A549 treated with CpdA at 1 μM for 4 hours (cell line): ENCODE measurements around the gene HSD17B1. TPM values are rescaled to one million over a fixed set of nuclear protein-coding genes. Genes with fewer than 3 reads are reported as not detected.

Source experiments
- total RNA-seq: library from RNA; stranded (reverse); fragments of 200-300 nt; extraction: Qiagen RNA extraction; gene quantifications from 5 replicates; pipeline ENCODE4 v1.2.3, GENCODE V29; 2022; ENCODE audit warnings: low read depth

Gene HSD17B1
- total RNA-seq, result 1.2 to 1.9 TPM (median 1.5 TPM) in 5 replicates

GRCh38 chr17:42552736-42553135 is at the start of gene HSD17B1:
HSD17B1 (plus strand) TSS chr17:42552923; CDS start chr17:42552934, 11 bp downstream.

GRCh38 chr17:42536048-42536371 is 16.7 kb upstream of the HSD17B1 start, which contains the start of gene NAGLU:
NAGLU (plus strand) TSS chr17:42536241; CDS start chr17:42536273, 32 bp downstream.

GRCh38 chr17:42561897-42562387 is 9.2 kb downstream of the HSD17B1 start, which contains the start of gene COASY:
COASY (plus strand) TSS chr17:42562148; CDS start chr17:42562623, 475 bp downstream.

GRCh38 chr17:42566883-42567573 is 14.3 kb downstream of the HSD17B1 start, which contains the start of gene MLX:
MLX (plus strand) TSS chr17:42567100; CDS start chr17:42567125, 25 bp downstream.

GRCh38 chr17:42577532-42578281 is 25.0 kb downstream of the HSD17B1 start, which contains the start of gene PSMC3IP:
PSMC3IP (minus strand) TSS chr17:42577729; CDS start chr17:42577686, 43 bp downstream.

Other genes with a start within 250 kb of the HSD17B1 start
- gene STAT3, start 164.5 kb upstream of the HSD17B1 start, total RNA-seq, result 82.9 to 90.0 TPM (median 84.6 TPM) in 5 replicates
- 423 to 509 TPM (median 462 TPM) in 5 replicates for gene CAVIN1, start 129.7 kb upstream of the HSD17B1 start, total RNA-seq
- 38.9 to 52.3 TPM (median 50.4 TPM) in 5 replicates for gene ATP6V0A1, start 94.0 kb upstream of the HSD17B1 start, total RNA-seq
- 31.1 to 46.8 TPM (median 42.4 TPM) in 5 replicates for gene NAGLU, start 16.7 kb upstream of the HSD17B1 start, total RNA-seq
- gene COASY, start 9.2 kb downstream of the HSD17B1 start, total RNA-seq, result 104 to 135 TPM (median 124 TPM) in 5 replicates
- gene MLX, start 14.2 kb downstream of the HSD17B1 start, total RNA-seq, result 51.8 to 60.6 TPM (median 57.2 TPM) in 5 replicates
- gene PSMC3IP, start 24.8 kb downstream of the HSD17B1 start, total RNA-seq, result 35.3 to 49.1 TPM (median 36.5 TPM) in 5 replicates
- 27.4 to 32.7 TPM (median 29.2 TPM) in 5 replicates for gene RETREG3, start 56.5 kb downstream of the HSD17B1 start, total RNA-seq
- 145 to 162 TPM (median 150 TPM) in 5 replicates for gene TUBG1, start 56.8 kb downstream of the HSD17B1 start, total RNA-seq
- 21.3 to 26.6 TPM (median 23.8 TPM) in 5 replicates for gene TUBG2, start 106.4 kb downstream of the HSD17B1 start, total RNA-seq
- 11.4 to 20.4 TPM (median 18.3 TPM) in 5 replicates for gene PLEKHH3, start 124.1 kb downstream of the HSD17B1 start, total RNA-seq
- gene CCR10, start 128.9 kb downstream of the HSD17B1 start, total RNA-seq, result 0.30 to 0.63 TPM (median 0.37 TPM) in 5 replicates
- 5.1 to 6.9 TPM (median 5.5 TPM) in 5 replicates for gene CNTNAP1, start 129.6 kb downstream of the HSD17B1 start, total RNA-seq
- gene EZH1, start 192.1 kb downstream of the HSD17B1 start, total RNA-seq, result 8.1 to 12.6 TPM (median 11.6 TPM) in 5 replicates
- 0.65 to 1.3 TPM (median 0.99 TPM) in 5 replicates for gene RAMP2, start 208.3 kb downstream of the HSD17B1 start, total RNA-seq
- gene VPS25, start 220.5 kb downstream of the HSD17B1 start, total RNA-seq, result 126 to 132 TPM (median 128 TPM) in 5 replicates
- gene WNK4, start 227.7 kb downstream of the HSD17B1 start, total RNA-seq, result 0.92 to 2.0 TPM (median 1.3 TPM) in 5 replicates
- 118 to 141 TPM (median 138 TPM) in 5 replicates for gene COA3, start 245.8 kb downstream of the HSD17B1 start, total RNA-seq
- 0.08 to 0.27 TPM (median 0.25 TPM) in 3 of 5 replicates, not detected in the others for gene CNTD1, start 245.9 kb downstream of the HSD17B1 start, total RNA-seq